Body of pancreas (tissue), 4 donors: ENCODE measurements around the gene KMT2C. TPM values are rescaled to one million over a fixed set of nuclear protein-coding genes. Genes with fewer than 3 reads are reported as not detected.
A peak's percentile ranks its signal among the peaks of the same experiment; 100 is the strongest.

Source experiments
- ATAC-seq: fragments of 150-250 bp; one replicate; pipeline ENCODE4 v1.9.1; 2016
- DNase-seq, 4 donors: peaks; one replicate each; pipeline ENCODE4 v3.0.0-alpha.2; 2019
- H3K27ac ChIP-seq, 4 donors: fragments of 200-600 bp; sonication (generic); 1 replicate in 3 of 4; 2 replicates in 1 of 4; pipeline versions ENCODE4 v1.5.1 to v1.6.1; 2016 to 2019; ENCODE audit warnings: mild to moderate bottlenecking in 1 of 4, mixed read lengths in 1 of 4, moderate library complexity in 1 of 4
- H3K27me3 ChIP-seq, 2 donors: fragments of 200-600 bp; sonication (generic); one replicate each; pipeline ENCODE4 v1.6.0; 2016; ENCODE audit warnings: mild to moderate bottlenecking in 1 of 2
- H3K36me3 ChIP-seq, 2 donors: fragments of 200-600 bp; sonication (generic); replicated peaks in 1 of 2; 2 replicates each; pipeline ENCODE4 v1.5.1; 2016; ENCODE audit warnings: low read depth in 2 of 2; ENCODE audit not compliant: insufficient read depth in 1 of 2
- H3K4me1 ChIP-seq: fragments of 200-600 bp; sonication (generic); one replicate; pipeline ENCODE4 v1.6.0; 2016
- H3K4me3 ChIP-seq, 2 donors: fragments of 200-600 bp; sonication (generic); 1 replicate in 1 of 2; 2 replicates in 1 of 2; pipeline ENCODE4 v1.5.1; 2016 to 2019
- H3K9me3 ChIP-seq, 3 donors: fragments of 200-600 bp; sonication (generic); 1 replicate in 2 of 3; 2 replicates in 1 of 3; pipeline ENCODE4 v1.5.1; 2016
- POLR2A ChIP-seq, 3 donors: fragments of 450-650 bp; IDR thresholded peaks; one replicate each; pipeline ENCODE4 v1.6.1; 2016; ENCODE audit warnings: antibody characterized with exemption in 3 of 3, mild to moderate bottlenecking in 2 of 3
- WGBS, 2 donors: methylation state at CpG; one replicate each; pipeline ENCODE4 v1.1.5; 2017; 5-methylcytosine and 5-hydroxymethylcytosine counted together
- intact Hi-C: fragments of 100-400 bp; cut with DNase I; formaldehyde crosslinking; loops from one replicate; pipeline ENCODE4 v1.15.1; 2023
- total RNA-seq, 2 donors: library from RNA; depleted of rRNA; stranded (reverse); fragments of >200 nt; gene quantifications; one replicate each; pipeline ENCODE4 v1.1.0, GENCODE V29; 2016
- TF ChIP-seq, protein P1 (sequence below), 7 experiments: fragments of 450-650 bp in 4 of 7; fragments of 200-600 bp in 3 of 7; sonication (generic) in 3 of 7; IDR thresholded peaks; one replicate each; pipeline ENCODE4 v1.5.1; 2016 to 2019; ENCODE audit warnings: antibody characterized with exemption in 7 of 7

Gene KMT2C
- total RNA-seq, 2 donors from 2014 or later, result 58.9 to 71.5 TPM

- intact Hi-C loops, result no loop called here
- WGBS, 2 donors, result 83 to 94% methylated on average over 2 of the region's 2 CpGs
- DNase-seq, result no peak
Observed at GRCh38 chr7:152329469-152329868, 106.3 kb downstream of the KMT2C start.

GRCh38 chr7:152328234-152328633 is 107.6 kb downstream of the KMT2C start:
- no peak overlapping the region for H3K27ac ChIP-seq
- H3K4me1 ChIP-seq, result no peaks in the 10 kb centered on the region
- intact Hi-C loops, result no loop called here
- TF ChIP-seq POLR2A (IDR thresholded peaks at IDR 0.05), result no peak
- TF ChIP-seq, protein P1, sequence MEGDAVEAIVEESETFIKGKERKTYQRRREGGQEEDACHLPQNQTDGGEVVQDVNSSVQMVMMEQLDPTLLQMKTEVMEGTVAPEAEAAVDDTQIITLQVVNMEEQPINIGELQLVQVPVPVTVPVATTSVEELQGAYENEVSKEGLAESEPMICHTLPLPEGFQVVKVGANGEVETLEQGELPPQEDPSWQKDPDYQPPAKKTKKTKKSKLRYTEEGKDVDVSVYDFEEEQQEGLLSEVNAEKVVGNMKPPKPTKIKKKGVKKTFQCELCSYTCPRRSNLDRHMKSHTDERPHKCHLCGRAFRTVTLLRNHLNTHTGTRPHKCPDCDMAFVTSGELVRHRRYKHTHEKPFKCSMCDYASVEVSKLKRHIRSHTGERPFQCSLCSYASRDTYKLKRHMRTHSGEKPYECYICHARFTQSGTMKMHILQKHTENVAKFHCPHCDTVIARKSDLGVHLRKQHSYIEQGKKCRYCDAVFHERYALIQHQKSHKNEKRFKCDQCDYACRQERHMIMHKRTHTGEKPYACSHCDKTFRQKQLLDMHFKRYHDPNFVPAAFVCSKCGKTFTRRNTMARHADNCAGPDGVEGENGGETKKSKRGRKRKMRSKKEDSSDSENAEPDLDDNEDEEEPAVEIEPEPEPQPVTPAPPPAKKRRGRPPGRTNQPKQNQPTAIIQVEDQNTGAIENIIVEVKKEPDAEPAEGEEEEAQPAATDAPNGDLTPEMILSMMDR (IDR thresholded peaks at IDR 0.05), result no peak
- no peaks in the 10 kb centered on the region for H3K9me3 ChIP-seq
- WGBS, 2 donors, result 88 to 96% methylated on average over 1 of the region's 1 CpG
- ATAC-seq (no peak), DNase-seq (no peak)
- H3K4me3 ChIP-seq, result no peak overlapping the region
- peaks cover 0 to 5% of the 10 kb centered on the region in 2 donors for H3K36me3 ChIP-seq
- H3K27me3 ChIP-seq, result no peaks in the 10 kb centered on the region

More at GRCh38 chr7:152329469-152329868, 106.3 kb downstream of the KMT2C start:
- H3K9me3 ChIP-seq, result no peaks in the 10 kb centered on the region
- H3K36me3 ChIP-seq, result peaks cover 0 to 5% of the 10 kb centered on the region in 2 donors
- H3K4me3 ChIP-seq, result no peak overlapping the region
- no peak overlapping the region for H3K27ac ChIP-seq
- no peak for ATAC-seq
- H3K27me3 ChIP-seq, result no peaks in the 10 kb centered on the region
- TF ChIP-seq POLR2A (IDR thresholded peaks at IDR 0.05), result no peak
- TF ChIP-seq, protein P1 (IDR thresholded peaks at IDR 0.05), result no peak
- H3K4me1 ChIP-seq, result no peaks in the 10 kb centered on the region

DNA sequence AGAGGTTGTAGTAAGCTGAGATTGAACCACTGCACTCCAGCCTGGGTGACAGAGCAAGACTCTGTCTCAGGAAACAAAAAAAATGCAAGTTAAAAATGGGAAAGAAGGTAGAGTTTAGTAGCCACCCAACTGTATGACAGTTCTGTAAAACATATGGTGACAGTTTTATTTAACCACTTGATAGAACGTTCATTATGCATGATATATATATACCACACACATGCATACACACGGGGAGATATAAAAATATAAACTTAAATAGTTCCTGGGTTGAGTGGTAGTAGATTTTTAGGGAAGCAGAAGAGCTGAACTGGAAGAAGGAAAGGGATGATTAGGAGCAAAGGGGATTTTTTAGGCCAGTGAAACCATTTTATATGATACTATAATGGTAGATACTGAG is 120.0 kb downstream of the KMT2C start:
- Histone ChIP-seq H3K27me3 (no peaks in the 10 kb centered on the region), H3K36me3 (no peaks in the 10 kb centered on the region), H3K9me3 (no peaks in the 10 kb centered on the region), H3K27ac (no peak overlapping the region), H3K4me1 (peaks cover 40% of the 10 kb centered on the region), H3K4me3 (no peak overlapping the region)
- TF ChIP-seq, protein P1 (IDR thresholded peaks at IDR 0.05), result no peak
- no peak for DNase-seq
- ATAC-seq, result no peak
- 83 to 84% methylated on average over 2 of the region's 2 CpGs for WGBS, 2 donors
- intact Hi-C loops, result no loop called here

DNA sequence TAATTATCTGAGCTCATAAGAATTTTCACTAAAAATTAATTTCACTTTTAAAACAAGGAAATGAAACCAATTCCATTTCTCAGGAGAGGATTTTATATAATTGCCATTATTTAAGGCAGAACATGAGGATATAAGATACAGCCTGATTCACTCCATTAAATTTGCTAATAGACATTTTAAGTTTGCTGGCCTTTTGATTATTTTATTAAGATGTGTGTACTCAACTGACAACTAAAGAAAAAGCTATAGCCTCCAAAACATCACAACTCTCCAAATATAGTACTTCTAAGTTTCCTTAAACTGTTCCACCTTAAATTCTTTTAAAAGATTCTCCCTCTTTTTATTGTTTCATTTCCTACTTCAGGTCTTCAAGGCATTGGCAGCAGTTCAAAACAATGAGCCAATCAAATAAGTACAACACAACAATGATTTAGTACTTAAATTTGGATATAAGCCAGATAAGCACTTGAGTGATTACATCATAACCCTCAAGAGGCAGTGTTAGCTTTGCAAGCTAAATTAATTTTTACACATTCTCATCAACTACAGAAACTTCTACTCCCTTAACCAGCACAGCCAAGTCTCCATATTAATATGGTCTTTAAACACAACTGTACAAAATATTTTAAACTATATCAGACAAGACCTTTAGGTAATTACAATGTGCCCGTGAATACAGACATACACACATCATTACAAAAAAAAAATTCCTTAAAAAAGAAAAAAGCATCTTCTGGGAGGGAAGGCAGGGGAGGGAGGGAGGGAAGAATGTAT is 121.8 kb downstream of the KMT2C start:
- no peak for TF ChIP-seq POLR2A (IDR thresholded peaks at IDR 0.05)
- TF ChIP-seq, protein P1 (IDR thresholded peaks at IDR 0.05), result no peak
- H3K9me3 ChIP-seq, result no peaks in the 10 kb centered on the region
- intact Hi-C loops, result no loop called here

GRCh38 chr7:152313217-152313616 is 122.6 kb downstream of the KMT2C start:
- Histone ChIP-seq H3K27ac (peak overlapping the region in 2 of 4 donors; percentile 70 to 76), H3K4me1 (peaks cover 40% of the 10 kb centered on the region), H3K36me3 (no peaks in the 10 kb centered on the region), H3K4me3 (no peak overlapping the region), H3K27me3 (no peaks in the 10 kb centered on the region), H3K9me3 (no peaks in the 10 kb centered on the region)
- TF ChIP-seq POLR2A (IDR thresholded peaks at IDR 0.05), result no peak
- TF ChIP-seq, protein P1 (IDR thresholded peaks at IDR 0.05), result no peak
- intact Hi-C loops, result no loop called here
- ATAC-seq, result no peak
- no peak for DNase-seq

More for the DNA sequence above, 121.8 kb downstream of the KMT2C start:
- H3K36me3 ChIP-seq, result no peaks in the 10 kb centered on the region
- H3K27ac ChIP-seq, result peak overlapping the region in 3 of 4 donors; percentile 51 to 76 (median 70)
- no peak overlapping the region for H3K4me3 ChIP-seq
- peak; percentile 43 to 83 (median 62) for DNase-seq
- H3K27me3 ChIP-seq, result no peaks in the 10 kb centered on the region
- ATAC-seq, result peak; percentile 99
- WGBS, 2 donors, result 47 to 54% methylated on average over 1 of the region's 1 CpG
- H3K4me1 ChIP-seq, result peaks cover 40% of the 10 kb centered on the region
